ENCODE results near the gene TRAPPC12.

The TRAPPC12 gene

DNA sequence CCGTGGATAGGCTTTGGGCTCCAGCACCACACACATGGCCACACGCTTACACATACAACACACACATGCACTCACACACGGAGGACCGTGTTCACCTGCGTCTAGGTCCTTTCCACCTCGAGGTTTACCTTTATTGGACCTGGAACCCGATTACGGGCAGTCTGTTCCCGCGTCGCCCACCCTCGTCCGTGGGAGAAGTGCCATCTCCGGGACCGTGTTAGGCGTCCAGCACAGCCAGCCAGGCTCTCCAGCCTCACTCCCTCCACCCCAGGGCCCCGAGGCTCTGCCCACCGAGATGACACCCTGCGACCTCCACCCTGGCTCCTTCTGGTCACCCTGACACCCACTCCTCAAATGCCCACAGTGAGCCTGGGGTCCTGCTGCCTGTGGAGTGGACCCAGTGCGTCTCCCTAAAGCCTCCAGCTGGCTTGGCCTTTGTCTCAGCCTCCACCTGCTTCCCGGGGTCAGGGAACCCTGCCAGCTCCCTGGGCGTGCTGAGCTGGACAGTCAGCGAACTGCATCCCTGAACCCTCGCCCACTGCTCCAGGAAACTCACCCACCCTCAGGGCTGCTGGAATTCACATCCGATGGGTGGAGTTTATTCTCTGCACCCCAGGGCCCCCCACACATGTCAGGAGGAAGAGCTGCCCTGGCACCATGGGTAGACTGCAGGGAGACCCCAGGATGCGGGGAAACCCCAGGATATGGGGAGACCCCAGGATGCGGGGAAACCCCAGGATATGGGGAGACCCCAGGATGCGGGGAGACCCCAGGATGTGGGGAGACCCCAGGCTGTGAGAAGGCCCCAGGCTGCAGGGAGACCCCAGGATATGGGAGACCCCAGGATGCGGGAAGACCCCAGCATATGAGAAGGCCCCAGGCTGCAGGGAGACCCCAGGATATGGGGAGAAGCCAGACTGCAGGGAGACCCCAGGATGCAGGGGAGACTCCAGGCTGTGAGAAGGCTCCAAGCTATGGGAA, 106.8 kb downstream of the TRAPPC12 start:
- Histone ChIP-seq H3K4me3 (ENCODE audit: insufficient read depth in 1 of 2, low read depth in 1 of 2, low read length in 2 of 2) (no peak overlapping the region), H2BK120ac (ENCODE audit: low read depth, low read length) (no peak overlapping the region), H4K91ac (ENCODE audit: low read length) (no peak overlapping the region), H2AK5ac (ENCODE audit: low read length, severe bottlenecking) (no peak overlapping the region), H3K4ac (ENCODE audit: low read depth in 1 of 2, low read length in 2 of 2) (no peak overlapping the region), H3K9me3 (ENCODE audit: control insufficient read depth, low read length) (no peaks in the 10 kb centered on the region), H3K4me1 (ENCODE audit: control insufficient read depth, insufficient read depth, low read depth, low read length) (peaks cover 9% of the 10 kb centered on the region), H3K27me3 (ENCODE audit: control insufficient read depth in 1 of 2, insufficient read depth in 1 of 2, low read length in 2 of 2) (peaks cover 0 to 8% of the 10 kb centered on the region in 2 experiments), H2BK12ac (ENCODE audit: low read length in 2 of 2) (no peak overlapping the region), H3K36me3 (ENCODE audit: control insufficient read depth in 1 of 2, insufficient read depth in 2 of 2, low read depth in 1 of 2, low read length in 2 of 2) (peaks cover 4 to 38% of the 10 kb centered on the region in 2 experiments), H3K9ac (ENCODE audit: low read length) (no peak overlapping the region), H2BK5ac (ENCODE audit: low read depth, low read length, poor library complexity, severe bottlenecking) (no peak overlapping the region), H3K4me2 (ENCODE audit: low read length, poor library complexity, severe bottlenecking) (no peak overlapping the region), H3K79me1 (replicated peaks; ENCODE audit: low read length, poor library complexity, severe bottlenecking) (no peaks in the 10 kb centered on the region), H4K8ac (ENCODE audit: low read length) (no peak overlapping the region), H3K18ac (ENCODE audit: low read depth in 1 of 2, low read length in 2 of 2) (no peak overlapping the region), H3K27ac (ENCODE audit: low read length, poor library complexity, severe bottlenecking) (no peak overlapping the region), H3K23ac (ENCODE audit: low read length in 2 of 2) (no peak overlapping the region), H2AFZ (ENCODE audit: low read depth, low read length) (no peak overlapping the region), H3K14ac (ENCODE audit: low read length in 2 of 2) (no peak overlapping the region), H2BK15ac (ENCODE audit: low read depth, poor library complexity, severe bottlenecking) (no peak overlapping the region)
- 93% methylated on average over 29 of the region's 29 CpGs for WGBS
- DNase-seq = no peak

DNA sequence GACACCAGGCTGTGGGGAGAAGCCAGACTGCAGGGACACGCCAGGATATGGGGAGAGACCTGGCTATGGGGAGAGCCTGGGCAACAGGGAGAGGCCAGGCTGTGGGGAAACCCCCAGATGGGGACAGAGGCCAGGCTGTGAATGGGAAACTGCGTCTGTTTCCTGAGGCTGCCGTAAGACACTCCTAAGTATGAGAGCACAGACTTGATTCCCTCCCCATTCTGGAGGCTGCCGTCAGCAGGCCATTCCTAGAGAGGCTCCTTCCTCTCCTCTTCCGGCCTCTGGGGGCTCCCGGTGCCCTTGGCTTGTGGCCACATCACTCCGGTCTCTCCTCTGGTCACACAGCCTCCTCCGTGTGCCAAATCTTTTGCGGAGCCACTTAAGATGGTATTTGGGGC, 107.5 kb downstream of the TRAPPC12 start:
- Histone ChIP-seq H3K27me3 (ENCODE audit: control insufficient read depth in 1 of 2, insufficient read depth in 1 of 2, low read length in 2 of 2) (peaks cover 0 to 8% of the 10 kb centered on the region in 2 experiments), H4K91ac (ENCODE audit: low read length) (no peak overlapping the region), H3K4me3 (ENCODE audit: insufficient read depth in 1 of 2, low read depth in 1 of 2, low read length in 2 of 2) (no peak overlapping the region), H3K79me1 (replicated peaks; ENCODE audit: low read length, poor library complexity, severe bottlenecking) (no peaks in the 10 kb centered on the region), H3K14ac (ENCODE audit: low read length in 2 of 2) (no peak overlapping the region), H3K4me2 (ENCODE audit: low read length, poor library complexity, severe bottlenecking) (no peak overlapping the region), H2BK15ac (ENCODE audit: low read depth, poor library complexity, severe bottlenecking) (no peak overlapping the region), H2AFZ (ENCODE audit: low read depth, low read length) (no peak overlapping the region), H3K18ac (ENCODE audit: low read depth in 1 of 2, low read length in 2 of 2) (no peak overlapping the region), H3K27ac (ENCODE audit: low read length, poor library complexity, severe bottlenecking) (no peak overlapping the region), H3K9ac (ENCODE audit: low read length) (no peak overlapping the region), H2AK5ac (ENCODE audit: low read length, severe bottlenecking) (no peak overlapping the region), H3K9me3 (ENCODE audit: control insufficient read depth, low read length) (no peaks in the 10 kb centered on the region), H2BK120ac (ENCODE audit: low read depth, low read length) (no peak overlapping the region), H3K23ac (ENCODE audit: low read length in 2 of 2) (no peak overlapping the region), H3K36me3 (ENCODE audit: control insufficient read depth in 1 of 2, insufficient read depth in 2 of 2, low read depth in 1 of 2, low read length in 2 of 2) (peaks cover 4 to 31% of the 10 kb centered on the region in 2 experiments), H4K8ac (ENCODE audit: low read length) (no peak overlapping the region), H3K4me1 (ENCODE audit: control insufficient read depth, insufficient read depth, low read depth, low read length) (peaks cover 10% of the 10 kb centered on the region), H3K4ac (ENCODE audit: low read depth in 1 of 2, low read length in 2 of 2) (no peak overlapping the region), H2BK5ac (ENCODE audit: low read depth, low read length, poor library complexity, severe bottlenecking) (no peak overlapping the region), H2BK12ac (ENCODE audit: low read length in 2 of 2) (no peak overlapping the region)
- DNase-seq = no peak
- WGBS = 90% methylated on average over 9 of the region's 9 CpGs

DNA sequence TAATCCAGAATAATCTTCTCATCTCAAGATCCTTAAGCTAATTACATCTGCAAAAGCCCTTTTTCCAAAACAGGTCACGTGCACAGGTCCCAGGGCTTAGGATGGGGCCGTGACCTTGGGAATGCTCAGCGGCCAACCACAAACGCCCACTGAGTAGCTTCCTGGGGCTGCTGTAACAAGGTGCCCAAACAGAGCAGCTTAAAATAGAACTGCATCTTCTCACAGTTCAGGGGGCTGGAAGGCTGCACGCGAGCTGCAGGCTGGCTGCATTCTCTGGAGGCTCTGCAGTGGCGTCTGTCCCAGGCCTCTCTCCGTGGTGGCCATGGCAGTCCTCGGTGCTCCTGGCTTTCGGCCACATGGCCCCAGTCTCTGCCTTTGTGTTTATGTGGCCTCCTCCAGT, 107.9 kb downstream of the TRAPPC12 start:
- H2BK120ac ChIP-seq (ENCODE audit: low read depth, low read length) = no peak overlapping the region
- H3K9ac ChIP-seq (ENCODE audit: low read length) = no peak overlapping the region
- H3K27ac ChIP-seq (ENCODE audit: low read length, poor library complexity, severe bottlenecking) = no peak overlapping the region
- H3K27me3 ChIP-seq (ENCODE audit: control insufficient read depth in 1 of 2, insufficient read depth in 1 of 2, low read length in 2 of 2) = peaks cover 0 to 8% of the 10 kb centered on the region in 2 experiments
- H3K18ac ChIP-seq (ENCODE audit: low read depth in 1 of 2, low read length in 2 of 2) = no peak overlapping the region
- H2BK5ac ChIP-seq (ENCODE audit: low read depth, low read length, poor library complexity, severe bottlenecking) = no peak overlapping the region
- 96% methylated on average over 10 of the region's 10 CpGs for WGBS
- no peak overlapping the region for H3K23ac ChIP-seq (ENCODE audit: low read length in 2 of 2)
- no peak overlapping the region for H2BK12ac ChIP-seq (ENCODE audit: low read length in 2 of 2)
- H3K4me3 ChIP-seq (ENCODE audit: insufficient read depth in 1 of 2, low read depth in 1 of 2, low read length in 2 of 2) = no peak overlapping the region
- H3K4me2 ChIP-seq (ENCODE audit: low read length, poor library complexity, severe bottlenecking) = no peak overlapping the region
- no peak overlapping the region for H2AK5ac ChIP-seq (ENCODE audit: low read length, severe bottlenecking)
- no peak overlapping the region for H4K8ac ChIP-seq (ENCODE audit: low read length)
- H3K14ac ChIP-seq (ENCODE audit: low read length in 2 of 2) = no peak overlapping the region
- DNase-seq = no peak
- peaks cover 4 to 27% of the 10 kb centered on the region in 2 experiments for H3K36me3 ChIP-seq (ENCODE audit: control insufficient read depth in 1 of 2, insufficient read depth in 2 of 2, low read depth in 1 of 2, low read length in 2 of 2)
- H3K4me1 ChIP-seq (ENCODE audit: control insufficient read depth, insufficient read depth, low read depth, low read length) = peaks cover 13% of the 10 kb centered on the region
- no peak overlapping the region for H2AFZ ChIP-seq (ENCODE audit: low read depth, low read length)
- H2BK15ac ChIP-seq (ENCODE audit: low read depth, poor library complexity, severe bottlenecking) = no peak overlapping the region
- H3K79me1 ChIP-seq (replicated peaks; ENCODE audit: low read length, poor library complexity, severe bottlenecking) = no peaks in the 10 kb centered on the region
- no peaks in the 10 kb centered on the region for H3K9me3 ChIP-seq (ENCODE audit: control insufficient read depth, low read length)
- H4K91ac ChIP-seq (ENCODE audit: low read length) = no peak overlapping the region
- H3K4ac ChIP-seq (ENCODE audit: low read depth in 1 of 2, low read length in 2 of 2) = no peak overlapping the region

DNA sequence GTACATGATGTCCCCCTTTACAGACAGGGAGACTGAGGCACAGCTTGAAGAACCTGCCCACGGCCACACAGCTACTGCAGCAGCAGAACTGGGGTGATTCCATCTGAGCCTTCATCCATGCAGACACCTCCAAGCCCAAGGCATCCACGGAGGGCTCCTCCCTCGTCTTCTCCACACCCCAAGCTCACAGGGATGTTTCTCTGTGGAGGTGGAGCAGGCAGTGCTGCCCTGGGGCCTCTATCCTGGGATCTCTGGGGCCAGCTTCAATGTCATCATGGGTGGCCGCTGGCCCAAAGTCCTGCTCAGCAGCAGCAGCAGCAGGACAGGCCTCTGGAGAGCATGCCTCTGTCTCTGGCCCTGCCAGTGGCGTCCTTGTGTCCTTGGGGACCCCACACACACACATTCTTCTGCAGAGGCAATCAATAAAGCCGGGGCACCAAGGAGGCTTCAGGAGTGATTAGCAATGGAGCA, 108.6 kb downstream of the TRAPPC12 start:
- no peak overlapping the region for H2BK15ac ChIP-seq (ENCODE audit: low read depth, poor library complexity, severe bottlenecking)
- no peak overlapping the region for H2AFZ ChIP-seq (ENCODE audit: low read depth, low read length)
- H3K18ac ChIP-seq (ENCODE audit: low read depth in 1 of 2, low read length in 2 of 2) = no peak overlapping the region
- H3K27ac ChIP-seq (ENCODE audit: low read length, poor library complexity, severe bottlenecking) = no peak overlapping the region
- H3K9ac ChIP-seq (ENCODE audit: low read length) = no peak overlapping the region
- H4K8ac ChIP-seq (ENCODE audit: low read length) = no peak overlapping the region
- 93% methylated on average over 5 of the region's 6 CpGs for WGBS
- peaks cover 0 to 8% of the 10 kb centered on the region in 2 experiments for H3K27me3 ChIP-seq (ENCODE audit: control insufficient read depth in 1 of 2, insufficient read depth in 1 of 2, low read length in 2 of 2)
- H3K23ac ChIP-seq (ENCODE audit: low read length in 2 of 2) = no peak overlapping the region
- H3K9me3 ChIP-seq (ENCODE audit: control insufficient read depth, low read length) = no peaks in the 10 kb centered on the region
- H3K4me2 ChIP-seq (ENCODE audit: low read length, poor library complexity, severe bottlenecking) = no peak overlapping the region
- peaks cover 4 to 22% of the 10 kb centered on the region in 2 experiments for H3K36me3 ChIP-seq (ENCODE audit: control insufficient read depth in 1 of 2, insufficient read depth in 2 of 2, low read depth in 1 of 2, low read length in 2 of 2)
- H3K4ac ChIP-seq (ENCODE audit: low read depth in 1 of 2, low read length in 2 of 2) = no peak overlapping the region
- H2BK120ac ChIP-seq (ENCODE audit: low read depth, low read length) = no peak overlapping the region
- H2BK5ac ChIP-seq (ENCODE audit: low read depth, low read length, poor library complexity, severe bottlenecking) = no peak overlapping the region
- no peak overlapping the region for H2BK12ac ChIP-seq (ENCODE audit: low read length in 2 of 2)
- no peak overlapping the region for H4K91ac ChIP-seq (ENCODE audit: low read length)
- H2AK5ac ChIP-seq (ENCODE audit: low read length, severe bottlenecking) = no peak overlapping the region
- no peak overlapping the region for H3K4me3 ChIP-seq (ENCODE audit: insufficient read depth in 1 of 2, low read depth in 1 of 2, low read length in 2 of 2)
- H3K79me1 ChIP-seq (replicated peaks; ENCODE audit: low read length, poor library complexity, severe bottlenecking) = no peaks in the 10 kb centered on the region
- no peak overlapping the region for H3K14ac ChIP-seq (ENCODE audit: low read length in 2 of 2)
- no peak for DNase-seq
- peaks cover 14% of the 10 kb centered on the region for H3K4me1 ChIP-seq (ENCODE audit: control insufficient read depth, insufficient read depth, low read depth, low read length)

All from mesenchymal stem cell (in vitro differentiated cells and primary cell).